GM12878 (cell line): ENCODE measurements around the gene PAM.

Experiments used
- EP300 ChIP-seq, 2 experiments: fragments of 150-350 bp in 1 of 2; IDR thresholded peaks; 2 replicates each; pipeline ENCODE4 v1.6.1; 2011 to 2012; ENCODE audit warnings: low read depth in 2 of 2, low read length in 2 of 2, borderline replicate concordance in 1 of 2, improper control_type of control experiment in 1 of 2, inconsistent platforms in 1 of 2; ENCODE audit not compliant: control insufficient read depth in 1 of 2
- TF ChIP-seq, protein P1 (sequence below): IDR thresholded peaks from 2 replicates; pipeline ENCODE4 v1.6.1; 2012; ENCODE audit warnings: low read depth, low read length, improper control_type of control experiment
- TF ChIP-seq, protein P2 (sequence below): IDR thresholded peaks from 2 replicates; pipeline ENCODE4 v1.6.1; 2011; ENCODE audit warnings: low read depth, mild to moderate bottlenecking, low read length, moderate library complexity, borderline replicate concordance; ENCODE audit errors: extremely low read depth

GRCh38 chr5:102916109-102916508 lies 161.0 kb downstream of the PAM start:
- TF ChIP-seq, protein P1, sequence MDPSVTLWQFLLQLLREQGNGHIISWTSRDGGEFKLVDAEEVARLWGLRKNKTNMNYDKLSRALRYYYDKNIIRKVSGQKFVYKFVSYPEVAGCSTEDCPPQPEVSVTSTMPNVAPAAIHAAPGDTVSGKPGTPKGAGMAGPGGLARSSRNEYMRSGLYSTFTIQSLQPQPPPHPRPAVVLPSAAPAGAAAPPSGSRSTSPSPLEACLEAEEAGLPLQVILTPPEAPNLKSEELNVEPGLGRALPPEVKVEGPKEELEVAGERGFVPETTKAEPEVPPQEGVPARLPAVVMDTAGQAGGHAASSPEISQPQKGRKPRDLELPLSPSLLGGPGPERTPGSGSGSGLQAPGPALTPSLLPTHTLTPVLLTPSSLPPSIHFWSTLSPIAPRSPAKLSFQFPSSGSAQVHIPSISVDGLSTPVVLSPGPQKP: no peak
- no peak for TF ChIP-seq EP300 (IDR thresholded peaks at IDR 0.05; ENCODE audit: borderline replicate concordance in 1 of 2, control insufficient read depth in 1 of 2, low read depth in 2 of 2, low read length in 2 of 2)
- TF ChIP-seq, protein P2, sequence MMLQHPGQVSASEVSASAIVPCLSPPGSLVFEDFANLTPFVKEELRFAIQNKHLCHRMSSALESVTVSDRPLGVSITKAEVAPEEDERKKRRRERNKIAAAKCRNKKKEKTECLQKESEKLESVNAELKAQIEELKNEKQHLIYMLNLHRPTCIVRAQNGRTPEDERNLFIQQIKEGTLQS: no peak
